ENCODE measurements around the gene HCFC2.

The HCFC2 gene

DNA sequence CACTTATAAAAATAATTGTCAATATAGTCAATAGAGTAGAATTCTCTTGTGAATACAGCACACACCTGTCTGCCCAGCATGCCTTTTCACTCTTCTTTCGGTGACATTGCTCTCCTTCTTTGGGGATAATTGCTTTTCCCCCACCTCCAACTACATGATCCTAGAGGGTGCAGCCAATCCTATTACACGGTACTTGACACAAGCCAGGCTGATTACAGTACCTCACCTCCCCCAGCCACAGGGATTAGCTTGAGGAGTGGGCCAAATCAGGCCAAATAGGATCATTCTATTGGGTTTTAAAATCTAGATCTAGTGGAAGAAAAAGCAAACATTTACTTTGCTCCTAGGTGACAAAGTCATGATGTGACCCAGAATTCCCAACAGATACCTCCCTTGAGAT is 90.5 kb downstream of the HCFC2 start:
- TF ChIP-seq, protein P1, sequence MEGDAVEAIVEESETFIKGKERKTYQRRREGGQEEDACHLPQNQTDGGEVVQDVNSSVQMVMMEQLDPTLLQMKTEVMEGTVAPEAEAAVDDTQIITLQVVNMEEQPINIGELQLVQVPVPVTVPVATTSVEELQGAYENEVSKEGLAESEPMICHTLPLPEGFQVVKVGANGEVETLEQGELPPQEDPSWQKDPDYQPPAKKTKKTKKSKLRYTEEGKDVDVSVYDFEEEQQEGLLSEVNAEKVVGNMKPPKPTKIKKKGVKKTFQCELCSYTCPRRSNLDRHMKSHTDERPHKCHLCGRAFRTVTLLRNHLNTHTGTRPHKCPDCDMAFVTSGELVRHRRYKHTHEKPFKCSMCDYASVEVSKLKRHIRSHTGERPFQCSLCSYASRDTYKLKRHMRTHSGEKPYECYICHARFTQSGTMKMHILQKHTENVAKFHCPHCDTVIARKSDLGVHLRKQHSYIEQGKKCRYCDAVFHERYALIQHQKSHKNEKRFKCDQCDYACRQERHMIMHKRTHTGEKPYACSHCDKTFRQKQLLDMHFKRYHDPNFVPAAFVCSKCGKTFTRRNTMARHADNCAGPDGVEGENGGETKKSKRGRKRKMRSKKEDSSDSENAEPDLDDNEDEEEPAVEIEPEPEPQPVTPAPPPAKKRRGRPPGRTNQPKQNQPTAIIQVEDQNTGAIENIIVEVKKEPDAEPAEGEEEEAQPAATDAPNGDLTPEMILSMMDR (IDR thresholded peaks at IDR 0.05): no peak

Measured in LNCAP (cell line).